K562 (cell line): ENCODE data around the gene NEK1. TPM values are rescaled to one million over a fixed set of nuclear protein-coding genes. Genes with fewer than 3 reads are reported as not detected.
A peak's percentile ranks its signal among the peaks of the same experiment; 100 is the strongest.

Experiments used
- ARID2 ChIP-seq: fragments of 450-650 bp; IDR thresholded peaks from 2 replicates; pipeline ENCODE4 v1.6.1; 2017; ENCODE audit warnings: antibody characterized with exemption, mild to moderate bottlenecking
- ETV6 ChIP-seq, 3 experiments: fragments of 150-350 bp in 1 of 3; sonication (generic) in 1 of 3; formaldehyde crosslinking in 1 of 3; IDR thresholded peaks; 2 replicates each; pipeline versions ENCODE4 v1.6.1 to v1.8.0; 2014 to 2022; ENCODE audit warnings: borderline replicate concordance in 2 of 3, low read depth in 2 of 3, antibody characterized with exemption in 1 of 3, low read length in 1 of 3, mild to moderate bottlenecking in 1 of 3, missing genetic modification reagents in 1 of 3
- EZH2 ChIP-seq: IDR thresholded peaks from 2 replicates; pipeline ENCODE4 v1.6.1; 2012; ENCODE audit warnings: low read depth, mild to moderate bottlenecking, inconsistent platforms, low read length, borderline replicate concordance
- FOSL1 ChIP-seq: fragments of 200-800 bp; sonication (Bioruptor generic); conservative IDR thresholded peaks from 2 replicates; pipeline ENCODE4 v1.6.1; 2016; ENCODE audit warnings: missing genetic modification characterization, missing compliant biosample characterization
- HNRNPLL ChIP-seq: fragments of 200-400 bp; formaldehyde crosslinking; IDR thresholded peaks from 2 replicates; pipeline ENCODE4 v1.6.1; 2017; ENCODE audit warnings: low read length, low read depth, mild to moderate bottlenecking; ENCODE audit not compliant: poor library complexity, severe bottlenecking
- KHSRP ChIP-seq: fragments of 450-650 bp; IDR thresholded peaks from 2 replicates; pipeline ENCODE4 v1.6.1; 2017
- MAZ ChIP-seq, 2 experiments: fragments of 450-650 bp in 1 of 2; sonication (generic) in 1 of 2; formaldehyde crosslinking; IDR thresholded peaks in 1 of 2; conservative IDR thresholded peaks in 1 of 2; 2 replicates each; pipeline versions ENCODE4 v1.4.0 to v1.5.0; 2020; ENCODE audit warnings: mild to moderate bottlenecking in 1 of 2, missing genetic modification reagents in 1 of 2
- MCM5 ChIP-seq: fragments of 450-650 bp; IDR thresholded peaks from 2 replicates; pipeline ENCODE4 v1.6.1; 2016; ENCODE audit warnings: low read depth
- PCBP2 ChIP-seq: fragments of 200-400 bp; formaldehyde crosslinking; IDR thresholded peaks from 2 replicates; pipeline ENCODE4 v1.6.1; 2018; ENCODE audit warnings: low read length, low read depth, mild to moderate bottlenecking, moderate library complexity; ENCODE audit not compliant: poor library complexity, severe bottlenecking
- PHB2 ChIP-seq: fragments of 450-650 bp; IDR thresholded peaks from 2 replicates; pipeline ENCODE4 v1.6.1; 2017; ENCODE audit warnings: low read depth
- POLR3A ChIP-seq: IDR thresholded peaks from 2 replicates; pipeline ENCODE4 v1.6.1; 2011; ENCODE audit warnings: borderline replicate concordance, mild to moderate bottlenecking, moderate library complexity; ENCODE audit not compliant: insufficient read length, insufficient read depth; ENCODE audit errors: extremely low read depth
- RNF2 ChIP-seq: sonication (generic); IDR thresholded peaks from 2 replicates; pipeline ENCODE4 v1.6.1; 2016
- SAFB2 ChIP-seq: fragments of 200-400 bp; formaldehyde crosslinking; IDR thresholded peaks from 2 replicates; pipeline ENCODE4 v1.6.1; 2018; ENCODE audit warnings: borderline replicate concordance, low read length, low read depth, moderate library complexity; ENCODE audit not compliant: severe bottlenecking
- SNIP1 ChIP-seq: fragments of 450-650 bp; IDR thresholded peaks from 2 replicates; pipeline ENCODE4 v1.7.1; 2017; ENCODE audit warnings: low read depth, mild to moderate bottlenecking
- STAG1 ChIP-seq: sonication (generic); formaldehyde crosslinking; IDR thresholded peaks from 2 replicates; pipeline ENCODE4 v1.5.0; 2020; ENCODE audit warnings: missing genetic modification reagents, borderline replicate concordance
- TCF7L2 ChIP-seq: fragments of 150-350 bp; IDR thresholded peaks from 2 replicates; pipeline ENCODE4 v1.6.1; 2016; ENCODE audit warnings: low read depth, mild to moderate bottlenecking, low read length, moderate library complexity
- TRIM28 ChIP-seq: fragments of 450-650 bp; IDR thresholded peaks from 2 replicates; pipeline ENCODE4 v1.6.1; 2017
- ZC3H4 ChIP-seq: sonication (generic); formaldehyde crosslinking; IDR thresholded peaks from 2 replicates; pipeline ENCODE4 v1.9.0; 2021; ENCODE audit warnings: missing genetic modification reagents, borderline replicate concordance
- ZKSCAN3 ChIP-seq: fragments of 250-450 bp; sonication (Bioruptor Pico); IDR thresholded peaks from 2 replicates; pipeline ENCODE4 v1.4.0; 2020
- ZNF584 ChIP-seq: fragments of 200-800 bp; sonication (Bioruptor generic); IDR thresholded peaks from 2 replicates; pipeline ENCODE4 v1.6.1; 2016; ENCODE audit warnings: low read depth, mild to moderate bottlenecking, missing genetic modification characterization, missing compliant biosample characterization
- polyA plus RNA-seq, 8 experiments: library from polyadenylated mRNA; depleted of rRNA in 4 of 8; stranded (reverse) in 5 of 8; unstranded in 3 of 8; fragments of >200 nt; fragmentation: Nextera tagmentation in 2 of 8; fragmentation: Illumina TruSeq in 1 of 8; extraction: Ambion mirVana in 2 of 8; extraction: Trizol in 1 of 8; gene quantifications; 2 replicates each; pipeline versions ENCODE4 v1.2.1 to v1.2.3, GENCODE V29; 2011 to 2014; ENCODE audit warnings: inconsistent platforms in 1 of 8, missing spikeins in 1 of 8
- total RNA-seq, 7 experiments: library from RNA; depleted of rRNA in 6 of 7; stranded (reverse); fragments of >200 nt in 6 of 7; fragmentation: Illumina TruSeq in 2 of 7; extraction: Trizol in 2 of 7; gene quantifications; 2 replicates each; pipeline versions ENCODE4 v1.2.1 to v1.2.3, GENCODE V29; 2011 to 2021; ENCODE audit warnings: low replicate concordance in 1 of 7
- TF ChIP-seq, protein P1 (sequence below): fragments of 250-450 bp; sonication (Bioruptor Pico); IDR thresholded peaks from 2 replicates; pipeline ENCODE4 v1.4.0; 2020; ENCODE audit warnings: mild to moderate bottlenecking
- TF ChIP-seq, protein P2 (sequence below): fragments of 450-650 bp; IDR thresholded peaks from 2 replicates; pipeline ENCODE4 v1.6.1; 2016; ENCODE audit warnings: borderline replicate concordance
- TF ChIP-seq, protein P3 (sequence below): fragments of 250-450 bp; sonication (Bioruptor Pico); IDR thresholded peaks from 2 replicates; pipeline ENCODE4 v1.5.0; 2020; ENCODE audit warnings: mild to moderate bottlenecking

NEK1 gene
- total and polyA plus RNA-seq, 9 of the 15 experiments (the other 6 are each of a cell fraction or from before 2014, with no cell fraction given), result 6.2 to 15.7 (median 10.3) TPM

DNA sequence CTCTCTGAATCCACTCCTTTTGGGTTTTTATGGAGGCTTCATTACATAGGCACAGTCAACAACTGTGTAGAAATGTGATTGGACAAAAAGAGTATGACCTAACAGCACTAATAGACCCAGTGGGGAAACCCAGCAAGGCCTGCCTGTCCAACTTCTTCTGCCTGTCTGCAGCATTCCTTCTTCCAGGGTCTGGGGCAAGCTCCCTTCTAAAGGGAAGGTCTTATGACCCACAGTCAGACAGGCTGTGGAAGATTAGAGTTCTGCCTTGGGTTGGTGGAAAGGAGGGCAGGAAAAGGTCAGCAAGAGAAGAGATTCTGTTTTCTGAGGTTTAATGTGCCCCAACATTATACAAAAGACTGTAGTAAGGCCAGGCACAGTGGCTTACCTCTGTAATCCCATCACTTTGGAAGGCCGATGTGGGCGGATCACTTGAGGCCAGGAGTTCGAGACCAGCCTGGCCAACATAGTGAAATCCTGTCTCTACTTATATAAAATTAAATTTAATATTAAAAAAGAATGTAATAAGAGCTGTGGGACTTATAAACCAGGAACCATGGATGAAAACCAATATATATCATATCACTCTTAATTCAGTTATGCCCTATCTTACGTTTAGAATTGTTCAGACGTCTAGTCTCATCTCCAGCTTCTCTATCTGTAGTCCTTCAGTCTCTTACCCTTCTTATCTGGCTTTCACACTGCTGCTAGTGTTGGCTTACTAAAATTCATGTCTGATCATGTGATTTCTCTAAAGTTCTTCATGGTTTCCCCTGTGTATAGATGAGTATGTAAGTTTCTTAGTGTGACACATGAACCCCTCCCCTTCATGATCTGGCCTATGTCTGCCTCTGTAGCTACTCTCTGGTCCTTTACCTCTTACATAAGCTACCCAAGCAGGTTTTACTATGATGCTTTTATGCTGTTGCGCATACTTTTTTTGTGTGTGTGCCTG is 14.2 kb upstream of the NEK1 start (continued):
- TF ChIP-seq, protein P1, sequence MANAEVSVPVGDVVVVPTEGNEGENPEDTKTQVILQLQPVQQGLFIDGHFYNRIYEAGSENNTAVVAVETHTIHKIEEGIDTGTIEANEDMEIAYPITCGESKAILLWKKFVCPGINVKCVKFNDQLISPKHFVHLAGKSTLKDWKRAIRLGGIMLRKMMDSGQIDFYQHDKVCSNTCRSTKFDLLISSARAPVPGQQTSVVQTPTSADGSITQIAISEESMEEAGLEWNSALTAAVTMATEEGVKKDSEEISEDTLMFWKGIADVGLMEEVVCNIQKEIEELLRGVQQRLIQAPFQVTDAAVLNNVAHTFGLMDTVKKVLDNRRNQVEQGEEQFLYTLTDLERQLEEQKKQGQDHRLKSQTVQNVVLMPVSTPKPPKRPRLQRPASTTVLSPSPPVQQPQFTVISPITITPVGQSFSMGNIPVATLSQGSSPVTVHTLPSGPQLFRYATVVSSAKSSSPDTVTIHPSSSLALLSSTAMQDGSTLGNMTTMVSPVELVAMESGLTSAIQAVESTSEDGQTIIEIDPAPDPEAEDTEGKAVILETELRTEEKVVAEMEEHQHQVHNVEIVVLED (CRISPR knock-in tag), result no peak
- TF ChIP-seq, protein P2, sequence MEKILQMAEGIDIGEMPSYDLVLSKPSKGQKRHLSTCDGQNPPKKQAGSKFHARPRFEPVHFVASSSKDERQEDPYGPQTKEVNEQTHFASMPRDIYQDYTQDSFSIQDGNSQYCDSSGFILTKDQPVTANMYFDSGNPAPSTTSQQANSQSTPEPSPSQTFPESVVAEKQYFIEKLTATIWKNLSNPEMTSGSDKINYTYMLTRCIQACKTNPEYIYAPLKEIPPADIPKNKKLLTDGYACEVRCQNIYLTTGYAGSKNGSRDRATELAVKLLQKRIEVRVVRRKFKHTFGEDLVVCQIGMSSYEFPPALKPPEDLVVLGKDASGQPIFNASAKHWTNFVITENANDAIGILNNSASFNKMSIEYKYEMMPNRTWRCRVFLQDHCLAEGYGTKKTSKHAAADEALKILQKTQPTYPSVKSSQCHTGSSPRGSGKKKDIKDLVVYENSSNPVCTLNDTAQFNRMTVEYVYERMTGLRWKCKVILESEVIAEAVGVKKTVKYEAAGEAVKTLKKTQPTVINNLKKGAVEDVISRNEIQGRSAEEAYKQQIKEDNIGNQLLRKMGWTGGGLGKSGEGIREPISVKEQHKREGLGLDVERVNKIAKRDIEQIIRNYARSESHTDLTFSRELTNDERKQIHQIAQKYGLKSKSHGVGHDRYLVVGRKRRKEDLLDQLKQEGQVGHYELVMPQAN, result no peak
- TF ChIP-seq TRIM28, result no peak
- no peak for TF ChIP-seq POLR3A
- TF ChIP-seq STAG1, result no peak
- no peak for TF ChIP-seq ZC3H4
- no peak for TF ChIP-seq EZH2
- no peak for TF ChIP-seq ARID2
- TF ChIP-seq SNIP1, result no peak
- TF ChIP-seq HNRNPLL, result no peak
- TF ChIP-seq FOSL1 (tag), result peak; percentile 68
- no peak; the same call in 1 of the 2 replicates for TF ChIP-seq ZNF584 (CRISPR knock-in tag)
- TF ChIP-seq PHB2, result peak; percentile 79; the same call in 1 of the 2 replicates
- peak; percentile 80; the same call in 1 of the 2 replicates for TF ChIP-seq RNF2
- 0 out of 4 replicates have a peak, but pooled peaks of 1 of the 2 experiments have one; percentile 39 for TF ChIP-seq MAZ (CRISPR knock-in tag; conservative IDR thresholded peaks at IDR 0.05 in 1 of 2, IDR thresholded peaks at IDR 0.05 in 1 of 2)
- TF ChIP-seq MCM5, result no peak
- TF ChIP-seq, protein P3, sequence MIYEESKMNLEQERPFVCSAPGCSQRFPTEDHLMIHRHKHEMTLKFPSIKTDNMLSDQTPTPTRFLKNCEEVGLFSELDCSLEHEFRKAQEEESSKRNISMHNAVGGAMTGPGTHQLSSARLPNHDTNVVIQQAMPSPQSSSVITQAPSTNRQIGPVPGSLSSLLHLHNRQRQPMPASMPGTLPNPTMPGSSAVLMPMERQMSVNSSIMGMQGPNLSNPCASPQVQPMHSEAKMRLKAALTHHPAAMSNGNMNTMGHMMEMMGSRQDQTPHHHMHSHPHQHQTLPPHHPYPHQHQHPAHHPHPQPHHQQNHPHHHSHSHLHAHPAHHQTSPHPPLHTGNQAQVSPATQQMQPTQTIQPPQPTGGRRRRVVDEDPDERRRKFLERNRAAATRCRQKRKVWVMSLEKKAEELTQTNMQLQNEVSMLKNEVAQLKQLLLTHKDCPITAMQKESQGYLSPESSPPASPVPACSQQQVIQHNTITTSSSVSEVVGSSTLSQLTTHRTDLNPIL (CRISPR knock-in tag), result no peak
- no peak for TF ChIP-seq PCBP2
- TF ChIP-seq SAFB2, result no peak
- TF ChIP-seq ETV6 (IDR thresholded peaks at IDR 0.05; ENCODE audit: borderline replicate concordance in 1 of 2, low read depth in 2 of 2, low read length in 1 of 2), result no peak
- TF ChIP-seq ETV6 (CRISPR knock-in tag; IDR thresholded peaks at IDR 0.05; ENCODE audit: borderline replicate concordance), result no peak
- TF ChIP-seq KHSRP, result no peak
- no peak for TF ChIP-seq ZKSCAN3
- TF ChIP-seq TCF7L2, result no peak
